NCI-H187 (cell line): ENCODE results near the gene KIAA0753.

Experiments used
- DNase-seq, 2 experiments: peaks; one replicate each; lab custom pipeline; 2025; lab: John Stamatoyannopoulos, UW

KIAA0753 gene

GRCh38 chr17:6641247-6641863, 844 bp upstream of the KIAA0753 start:
- DNase-seq: no peak

GRCh38 chr17:6639586-6640535, 650 bp downstream of the KIAA0753 start:
- DNase-seq: no peak

GRCh38 chr17:6639014-6639585, 1.4 kb downstream of the KIAA0753 start:
- DNase-seq: no peak

- no peak for DNase-seq
These were observed 2.2 kb downstream of the KIAA0753 start for GRCh38 chr17:6638046-6638908.

GRCh38 chr17:6637458-6637840, 3.1 kb downstream of the KIAA0753 start:
- DNase-seq: no peak

- no peak for DNase-seq
These were observed 3.7 kb downstream of the KIAA0753 start for GRCh38 chr17:6636616-6637457.

- no peak for DNase-seq
These were observed 4.4 kb downstream of the KIAA0753 start for GRCh38 chr17:6636105-6636504.

GRCh38 chr17:6633263-6633662, 7.2 kb downstream of the KIAA0753 start:
- DNase-seq: no peak

- no peak for DNase-seq
These were observed 8.0 kb downstream of the KIAA0753 start for GRCh38 chr17:6632530-6632929.

GRCh38 chr17:6630390-6630789, 10.1 kb downstream of the KIAA0753 start:
- DNase-seq: no peak

GRCh38 chr17:6627019-6627418, 13.5 kb downstream of the KIAA0753 start:
- no peak for DNase-seq

GRCh38 chr17:6626616-6627015, 13.9 kb downstream of the KIAA0753 start:
- no peak for DNase-seq

- no peak for DNase-seq
These were observed 16.6 kb downstream of the KIAA0753 start for GRCh38 chr17:6623941-6624340.

GRCh38 chr17:6611231-6611630, 29.3 kb downstream of the KIAA0753 start:
- DNase-seq: no peak

GRCh38 chr17:6610011-6610410, 30.5 kb downstream of the KIAA0753 start:
- DNase-seq: no peak

GRCh38 chr17:6608321-6608720, 32.2 kb downstream of the KIAA0753 start:
- DNase-seq: no peak

GRCh38 chr17:6605142-6605541, 35.4 kb downstream of the KIAA0753 start:
- no peak for DNase-seq

- DNase-seq: no peak
These were observed 36.7 kb downstream of the KIAA0753 start for GRCh38 chr17:6603744-6604325.

GRCh38 chr17:6602141-6602540, 38.4 kb downstream of the KIAA0753 start:
- no peak for DNase-seq

- DNase-seq: no peak
These were observed 41.1 kb downstream of the KIAA0753 start for GRCh38 chr17:6599364-6599763.

- DNase-seq: no peak
These were observed 42.8 kb downstream of the KIAA0753 start for GRCh38 chr17:6597727-6598126.
